NCI-H524 treated with DMSO at 0.1 percent for 48 hours (cell line): ENCODE data around the gene GALNT14.

Source experiments
- DNase-seq: peaks from one replicate; lab custom pipeline; 2025; lab: John Stamatoyannopoulos, UW

The GALNT14 gene

GRCh38 chr2:31055938-31056337 lies 82.3 kb downstream of the GALNT14 start:
- no peak for DNase-seq

GRCh38 chr2:31054842-31055388 lies 83.3 kb downstream of the GALNT14 start:
- DNase-seq = no peak

GRCh38 chr2:31053929-31054782 lies 84.1 kb downstream of the GALNT14 start:
- DNase-seq = no peak

GRCh38 chr2:31052284-31052683 lies 86.0 kb downstream of the GALNT14 start:
- DNase-seq = no peak

GRCh38 chr2:31051258-31052140 lies 86.7 kb downstream of the GALNT14 start:
- DNase-seq = no peak

GRCh38 chr2:31049916-31050588 lies 88.2 kb downstream of the GALNT14 start:
- no peak for DNase-seq

GRCh38 chr2:31049264-31049663 lies 89.0 kb downstream of the GALNT14 start:
- no peak for DNase-seq

- no peak for DNase-seq
Measured at GRCh38 chr2:31047599-31047998, 90.6 kb downstream of the GALNT14 start.

GRCh38 chr2:31038385-31038784 lies 99.9 kb downstream of the GALNT14 start:
- DNase-seq = no peak

- DNase-seq = no peak
Measured at GRCh38 chr2:31037058-31037457, 101.2 kb downstream of the GALNT14 start.

- DNase-seq = no peak
Measured at GRCh38 chr2:31033032-31033431, 105.2 kb downstream of the GALNT14 start.

- DNase-seq = no peak
Measured at GRCh38 chr2:31032475-31032874, 105.8 kb downstream of the GALNT14 start.

- DNase-seq = no peak
Measured at GRCh38 chr2:31031132-31031706, 107.0 kb downstream of the GALNT14 start.

- DNase-seq = no peak
Measured at GRCh38 chr2:31028417-31028816, 109.8 kb downstream of the GALNT14 start.

GRCh38 chr2:31027549-31027948 lies 110.7 kb downstream of the GALNT14 start:
- DNase-seq = no peak

GRCh38 chr2:31023541-31023940 lies 114.7 kb downstream of the GALNT14 start:
- no peak for DNase-seq

- DNase-seq = no peak
Measured at GRCh38 chr2:31020713-31021112, 117.5 kb downstream of the GALNT14 start.

- DNase-seq = no peak
Measured at GRCh38 chr2:31018280-31018679, 120.0 kb downstream of the GALNT14 start.

GRCh38 chr2:31016648-31017047 lies 121.6 kb downstream of the GALNT14 start:
- no peak for DNase-seq

GRCh38 chr2:31014516-31014915 lies 123.7 kb downstream of the GALNT14 start:
- no peak for DNase-seq

GRCh38 chr2:31013301-31013700 lies 124.9 kb downstream of the GALNT14 start:
- no peak for DNase-seq

GRCh38 chr2:31012406-31012805 lies 125.8 kb downstream of the GALNT14 start:
- DNase-seq = no peak
